Activated naive CD8-positive, alpha-beta T cell treated with anti-CD3 and anti-CD28 coated beads, Interleukin-2, amount 50 U/mL, for 24 hours (primary cell): ENCODE data around the gene FLNB.

Source experiments
- ATAC-seq: fragments of 150-1000 bp; cut with Tn5 transposase; one replicate; pipeline ENCODE4 v1.10.0; 2021
- DNase-seq: peaks from one replicate; pipeline ENCODE4 v3.0.0; 2021
- H3K27ac Mint-ChIP-seq: one replicate; pipeline ENCODE4 v1.8.0; 2021; ENCODE audit warnings: mild to moderate bottlenecking, mixed read lengths
- H3K27me3 Mint-ChIP-seq: one replicate; pipeline ENCODE4 v1.8.0; 2021; ENCODE audit warnings: mixed read lengths
- H3K36me3 Mint-ChIP-seq: one replicate; pipeline ENCODE4 v1.8.0; 2021; ENCODE audit warnings: low read depth, mixed read lengths
- H3K4me1 Mint-ChIP-seq: one replicate; pipeline ENCODE4 v1.8.0; 2021; ENCODE audit warnings: mixed read lengths
- H3K4me3 Mint-ChIP-seq: one replicate; pipeline ENCODE4 v1.8.0; 2021; ENCODE audit warnings: mild to moderate bottlenecking, moderate library complexity, mixed read lengths
- H3K9me3 Mint-ChIP-seq: one replicate; pipeline ENCODE4 v1.8.0; 2021; ENCODE audit warnings: mixed read lengths

FLNB gene

GRCh38 chr3:58095603-58096138 is 87.4 kb downstream of the FLNB start:
- no peaks in the 10 kb centered on the region for H3K9me3 Mint-ChIP-seq
- peaks cover 2% of the 10 kb centered on the region for H3K36me3 Mint-ChIP-seq
- no peaks in the 10 kb centered on the region for H3K27me3 Mint-ChIP-seq
- no peak overlapping the region for H3K27ac Mint-ChIP-seq
- peaks cover 9% of the 10 kb centered on the region for H3K4me1 Mint-ChIP-seq
- H3K4me3 Mint-ChIP-seq: no peak overlapping the region
- DNase-seq (no peak), ATAC-seq (no peak)

- H3K4me3 Mint-ChIP-seq: no peak overlapping the region
- H3K36me3 Mint-ChIP-seq: peaks cover 12% of the 10 kb centered on the region
- no peaks in the 10 kb centered on the region for H3K9me3 Mint-ChIP-seq
- DNase-seq (no peak), ATAC-seq (no peak)
- H3K27me3 Mint-ChIP-seq: no peaks in the 10 kb centered on the region
- H3K27ac Mint-ChIP-seq: no peak overlapping the region
- H3K4me1 Mint-ChIP-seq: peaks cover 22% of the 10 kb centered on the region
Measured at GRCh38 chr3:58098531-58098930, 90.3 kb downstream of the FLNB start.

DNA sequence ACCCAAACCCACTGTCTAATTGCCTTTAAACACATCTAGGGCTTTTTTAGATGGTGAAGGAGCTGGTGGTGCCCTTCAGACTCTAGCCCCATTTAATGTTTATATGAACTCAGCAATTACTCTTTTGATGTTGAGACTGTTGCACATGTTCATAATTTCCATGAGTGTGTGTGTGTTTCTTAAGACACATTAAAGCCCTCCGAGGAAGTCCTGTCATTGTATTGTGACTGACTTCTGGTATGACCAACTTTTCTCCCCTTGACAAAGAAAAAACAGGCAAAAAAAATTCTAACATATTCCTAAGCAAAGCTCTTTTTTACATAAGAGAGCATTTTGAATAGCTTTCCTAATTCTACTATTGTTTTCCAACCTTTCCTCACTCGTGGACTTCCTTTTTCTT is 91.6 kb downstream of the FLNB start:
- Mint-ChIP-seq H3K4me3 (no peak overlapping the region), H3K27ac (no peak overlapping the region), H3K27me3 (no peaks in the 10 kb centered on the region), H3K9me3 (no peaks in the 10 kb centered on the region), H3K36me3 (peaks cover 12% of the 10 kb centered on the region), H3K4me1 (peaks cover 32% of the 10 kb centered on the region)
- ATAC-seq: peak; percentile 71
- DNase-seq: no peak

DNA sequence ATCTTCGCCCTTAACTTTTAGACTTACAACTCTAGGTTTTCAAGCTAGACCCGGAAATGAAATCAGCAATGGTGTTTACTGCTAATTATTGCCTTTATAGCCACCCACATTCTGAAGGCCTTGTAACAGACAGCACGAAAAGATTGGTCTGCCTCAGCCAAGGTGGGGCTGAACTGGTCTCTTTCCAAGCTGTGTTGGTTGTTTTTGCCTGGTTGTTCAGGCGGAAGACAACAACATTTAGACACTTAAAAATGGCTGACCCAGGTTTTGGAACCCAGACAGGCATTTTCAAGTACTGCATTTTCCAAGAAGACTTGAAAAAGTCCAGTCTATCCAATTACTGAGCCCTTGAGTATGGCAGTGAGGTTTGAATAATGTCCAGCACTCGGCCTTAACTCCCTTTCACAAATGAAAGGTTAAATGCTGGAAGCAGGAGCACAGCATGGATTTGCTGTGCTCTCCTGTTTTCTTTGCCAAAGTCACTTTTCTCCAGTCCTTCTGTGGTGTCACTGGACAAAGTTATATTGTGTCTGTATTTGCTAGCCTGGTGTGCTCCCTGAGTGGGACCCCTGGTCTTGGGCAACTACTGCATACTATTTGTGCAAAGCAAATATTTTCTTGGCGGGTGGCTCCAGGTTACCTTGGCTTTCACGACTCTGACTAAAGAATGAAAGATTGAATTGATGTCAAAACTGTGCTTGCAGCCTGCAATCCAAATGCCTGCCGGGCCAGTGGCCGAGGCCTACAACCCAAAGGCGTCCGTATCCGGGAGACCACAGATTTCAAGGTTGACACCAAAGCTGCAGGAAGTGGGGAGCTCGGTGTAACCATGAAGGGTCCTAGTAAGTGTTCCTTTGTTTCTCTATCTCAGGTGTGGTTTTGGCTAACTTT is 93.5 kb downstream of the FLNB start:
- H3K9me3 Mint-ChIP-seq: no peaks in the 10 kb centered on the region
- H3K36me3 Mint-ChIP-seq: peaks cover 16% of the 10 kb centered on the region
- H3K27ac Mint-ChIP-seq: no peak overlapping the region
- H3K27me3 Mint-ChIP-seq: no peaks in the 10 kb centered on the region
- H3K4me3 Mint-ChIP-seq: no peak overlapping the region
- DNase-seq: no peak
- H3K4me1 Mint-ChIP-seq: peaks cover 32% of the 10 kb centered on the region
- ATAC-seq: no peak

GRCh38 chr3:58102390-58102750 is 94.1 kb downstream of the FLNB start:
- H3K4me1 Mint-ChIP-seq: peaks cover 32% of the 10 kb centered on the region
- no peak for ATAC-seq
- H3K4me3 Mint-ChIP-seq: no peak overlapping the region
- H3K27me3 Mint-ChIP-seq: no peaks in the 10 kb centered on the region
- H3K36me3 Mint-ChIP-seq: peaks cover 16% of the 10 kb centered on the region
- no peaks in the 10 kb centered on the region for H3K9me3 Mint-ChIP-seq
- no peak overlapping the region for H3K27ac Mint-ChIP-seq
- DNase-seq: no peak

- Mint-ChIP-seq H3K4me1 (peaks cover 32% of the 10 kb centered on the region), H3K27ac (no peak overlapping the region), H3K9me3 (no peaks in the 10 kb centered on the region), H3K4me3 (no peak overlapping the region), H3K27me3 (no peaks in the 10 kb centered on the region), H3K36me3 (peaks cover 16% of the 10 kb centered on the region)
- ATAC-seq: no peak
- no peak for DNase-seq
Measured at GRCh38 chr3:58102976-58103451, 94.8 kb downstream of the FLNB start.

- DNase-seq (no peak), ATAC-seq (no peak)
- H3K36me3 Mint-ChIP-seq: peaks cover 19% of the 10 kb centered on the region
- peaks cover 32% of the 10 kb centered on the region for H3K4me1 Mint-ChIP-seq
- no peaks in the 10 kb centered on the region for H3K9me3 Mint-ChIP-seq
- H3K27ac Mint-ChIP-seq: no peak overlapping the region
- H3K4me3 Mint-ChIP-seq: no peak overlapping the region
- no peaks in the 10 kb centered on the region for H3K27me3 Mint-ChIP-seq
Measured at GRCh38 chr3:58104151-58104550, 95.9 kb downstream of the FLNB start.

GRCh38 chr3:58104712-58105111 is 96.5 kb downstream of the FLNB start:
- H3K36me3 Mint-ChIP-seq: peaks cover 22% of the 10 kb centered on the region
- H3K9me3 Mint-ChIP-seq: no peaks in the 10 kb centered on the region
- no peak for ATAC-seq
- H3K27ac Mint-ChIP-seq: no peak overlapping the region
- no peak overlapping the region for H3K4me3 Mint-ChIP-seq
- no peak for DNase-seq
- H3K27me3 Mint-ChIP-seq: no peaks in the 10 kb centered on the region
- peaks cover 29% of the 10 kb centered on the region for H3K4me1 Mint-ChIP-seq

DNA sequence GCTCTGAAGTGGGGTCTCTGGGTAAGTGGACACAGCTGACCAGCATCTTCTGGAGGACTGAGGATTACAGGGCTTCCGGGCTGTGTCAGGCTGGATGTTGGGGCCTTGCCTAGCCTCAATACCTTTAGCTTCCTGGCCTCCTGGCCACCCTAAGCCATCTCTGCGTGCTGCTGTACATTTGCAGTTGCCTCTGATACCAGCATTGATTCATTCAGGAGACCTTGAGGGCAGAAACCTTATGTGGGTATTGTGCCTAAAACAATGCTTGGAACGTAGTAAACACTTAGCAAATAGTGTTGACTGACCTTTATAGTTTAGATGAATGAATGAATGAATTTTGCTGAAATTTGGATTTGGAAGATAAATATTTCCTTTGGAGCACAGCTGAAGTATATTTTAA is 97.0 kb downstream of the FLNB start:
- DNase-seq (no peak), ATAC-seq (no peak)
- peaks cover 26% of the 10 kb centered on the region for H3K36me3 Mint-ChIP-seq
- no peaks in the 10 kb centered on the region for H3K9me3 Mint-ChIP-seq
- no peak overlapping the region for H3K4me3 Mint-ChIP-seq
- no peak overlapping the region for H3K27ac Mint-ChIP-seq
- no peaks in the 10 kb centered on the region for H3K27me3 Mint-ChIP-seq
- peaks cover 24% of the 10 kb centered on the region for H3K4me1 Mint-ChIP-seq

- peaks cover 27% of the 10 kb centered on the region for H3K36me3 Mint-ChIP-seq
- H3K4me1 Mint-ChIP-seq: peaks cover 23% of the 10 kb centered on the region
- H3K27ac Mint-ChIP-seq: no peak overlapping the region
- H3K27me3 Mint-ChIP-seq: no peaks in the 10 kb centered on the region
- no peak for ATAC-seq
- no peak for DNase-seq
- no peaks in the 10 kb centered on the region for H3K9me3 Mint-ChIP-seq
- no peak overlapping the region for H3K4me3 Mint-ChIP-seq
Measured at GRCh38 chr3:58106061-58106460, 97.8 kb downstream of the FLNB start.

- Mint-ChIP-seq H3K27ac (no peak overlapping the region), H3K9me3 (no peaks in the 10 kb centered on the region), H3K27me3 (no peaks in the 10 kb centered on the region), H3K4me1 (peaks cover 27% of the 10 kb centered on the region), H3K4me3 (no peak overlapping the region), H3K36me3 (peaks cover 26% of the 10 kb centered on the region)
- no peak for DNase-seq
- ATAC-seq: no peak
Measured at GRCh38 chr3:58106640-58107039, 98.4 kb downstream of the FLNB start.

DNA sequence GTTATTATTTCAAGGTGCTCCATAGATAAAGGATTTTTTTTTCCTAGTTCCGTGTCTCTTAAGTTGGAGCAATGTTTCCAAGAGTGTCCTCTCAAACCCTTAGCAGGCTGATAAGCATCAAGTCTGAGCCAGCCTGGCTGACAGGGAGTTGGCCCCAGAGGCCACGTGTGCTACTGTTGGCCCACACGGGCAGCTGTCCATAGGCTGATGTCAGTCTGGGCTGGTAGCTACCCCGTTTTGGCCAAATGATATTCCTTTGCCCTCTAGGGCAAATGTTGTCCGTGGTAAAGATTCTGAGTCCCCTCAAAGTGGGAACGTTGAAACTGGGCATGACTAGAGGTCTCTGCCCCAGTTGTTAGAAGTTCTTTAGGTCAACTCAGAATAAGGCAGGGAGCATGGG is 99.4 kb downstream of the FLNB start:
- Mint-ChIP-seq H3K27ac (no peak overlapping the region), H3K36me3 (peaks cover 21% of the 10 kb centered on the region), H3K9me3 (no peaks in the 10 kb centered on the region), H3K27me3 (no peaks in the 10 kb centered on the region), H3K4me3 (no peak overlapping the region), H3K4me1 (peaks cover 21% of the 10 kb centered on the region)
- DNase-seq (no peak), ATAC-seq (no peak)

- H3K4me1 Mint-ChIP-seq: peaks cover 9% of the 10 kb centered on the region
- no peaks in the 10 kb centered on the region for H3K9me3 Mint-ChIP-seq
- H3K27me3 Mint-ChIP-seq: no peaks in the 10 kb centered on the region
- no peak overlapping the region for H3K27ac Mint-ChIP-seq
- no peak overlapping the region for H3K4me3 Mint-ChIP-seq
- peaks cover 23% of the 10 kb centered on the region for H3K36me3 Mint-ChIP-seq
- DNase-seq (no peak), ATAC-seq (no peak)
Measured at GRCh38 chr3:58109752-58110151, 101.5 kb downstream of the FLNB start.

DNA sequence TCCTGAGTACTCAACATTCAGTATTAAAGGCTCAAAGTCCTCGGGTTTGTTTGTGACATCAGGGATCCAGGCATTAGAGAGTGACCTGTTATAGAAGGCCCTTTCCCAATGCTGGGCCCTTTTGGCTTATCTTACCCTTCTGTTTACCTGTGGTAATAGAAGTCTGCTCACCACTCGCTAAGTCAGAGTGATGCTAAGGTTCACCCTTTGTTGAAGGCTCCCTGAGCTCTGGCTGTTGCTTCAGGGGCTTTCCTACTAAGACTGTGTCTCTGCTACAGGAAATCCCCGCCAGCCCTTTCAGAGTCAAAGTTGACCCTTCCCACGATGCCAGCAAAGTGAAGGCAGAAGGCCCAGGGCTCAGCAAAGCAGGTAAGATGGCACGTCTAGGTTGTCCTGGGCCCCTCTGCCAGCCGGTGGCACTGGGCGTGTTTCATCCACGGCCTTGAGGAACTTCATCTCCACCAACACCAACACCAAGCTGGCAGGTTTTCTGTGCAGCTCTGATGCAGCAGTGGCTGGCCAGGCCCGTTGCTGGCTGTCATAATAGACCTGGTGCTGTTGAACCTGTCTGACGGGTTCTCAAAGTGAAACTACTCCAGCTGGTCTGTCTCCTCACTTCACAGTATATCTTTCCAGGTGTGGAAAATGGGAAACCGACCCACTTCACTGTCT is 103.4 kb downstream of the FLNB start:
- Mint-ChIP-seq H3K27ac (peak overlapping the region; percentile 15), H3K4me3 (no peak overlapping the region), H3K27me3 (no peaks in the 10 kb centered on the region), H3K9me3 (no peaks in the 10 kb centered on the region), H3K36me3 (peaks cover 25% of the 10 kb centered on the region), H3K4me1 (peaks cover 28% of the 10 kb centered on the region)
- ATAC-seq (peak; percentile 42), DNase-seq (no peak)

- Mint-ChIP-seq H3K27me3 (no peaks in the 10 kb centered on the region), H3K36me3 (peaks cover 25% of the 10 kb centered on the region), H3K9me3 (no peaks in the 10 kb centered on the region), H3K4me3 (no peak overlapping the region), H3K27ac (peak overlapping the region; percentile 15), H3K4me1 (peaks cover 33% of the 10 kb centered on the region)
- no peak for ATAC-seq
- DNase-seq: no peak
Measured at GRCh38 chr3:58112185-58112535, 103.9 kb downstream of the FLNB start.
